ENCODE measurements around the gene GREB1L.

The GREB1L gene

GRCh38 chr18:21513741-21514140 is 271.7 kb downstream of the GREB1L start:
- H3K4me3 Mint-ChIP-seq, result no peak overlapping the region
- no peak for TF ChIP-seq CTCF (IDR thresholded peaks at IDR 0.05; ENCODE audit: unreplicated experiment in 3 of 3)
- no peak overlapping the region for H3K27ac Mint-ChIP-seq
- no peaks in the 10 kb centered on the region for H3K4me1 Mint-ChIP-seq
- no peaks in the 10 kb centered on the region for H3K9me3 Mint-ChIP-seq
- H3K36me3 Mint-ChIP-seq (ENCODE audit: low read depth), result peaks cover 64% of the 10 kb centered on the region
- H3K27me3 Mint-ChIP-seq (ENCODE audit: low read depth), result no peaks in the 10 kb centered on the region

GRCh38 chr18:21522530-21522929 is 280.5 kb downstream of the GREB1L start:
- no peak for TF ChIP-seq CTCF (IDR thresholded peaks at IDR 0.05; ENCODE audit: unreplicated experiment in 3 of 3)
- no peaks in the 10 kb centered on the region for H3K4me1 Mint-ChIP-seq
- no peak overlapping the region for H3K27ac Mint-ChIP-seq
- no peaks in the 10 kb centered on the region for H3K27me3 Mint-ChIP-seq (ENCODE audit: low read depth)
- H3K36me3 Mint-ChIP-seq (ENCODE audit: low read depth), result peaks cover 59% of the 10 kb centered on the region
- H3K4me3 Mint-ChIP-seq, result no peak overlapping the region
- no peaks in the 10 kb centered on the region for H3K9me3 Mint-ChIP-seq

DNA sequence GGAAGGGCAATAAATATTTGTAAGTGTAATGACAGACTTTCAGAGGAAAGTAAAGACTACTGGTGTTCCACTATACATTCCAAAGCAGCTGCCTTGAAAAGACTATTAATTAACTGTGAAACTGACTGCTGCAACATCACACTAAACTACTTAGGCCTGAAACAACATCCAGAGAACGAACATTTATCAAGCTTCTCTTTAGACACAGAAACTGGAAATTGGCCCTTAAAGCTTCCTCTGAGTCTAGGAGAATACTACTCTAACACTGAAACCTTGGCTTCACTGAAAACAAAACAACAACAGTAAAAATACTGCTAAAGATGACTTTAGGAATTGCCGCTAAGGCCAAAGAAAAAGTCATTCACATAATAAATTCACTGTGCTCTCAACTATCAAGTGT is 283.9 kb downstream of the GREB1L start:
- Mint-ChIP-seq H3K9me3 (no peaks in the 10 kb centered on the region), H3K27me3 (ENCODE audit: low read depth) (no peaks in the 10 kb centered on the region), H3K4me3 (no peak overlapping the region), H3K27ac (peak overlapping the region in 1 of 3 experiments; percentile 54), H3K36me3 (ENCODE audit: low read depth) (peaks cover 49% of the 10 kb centered on the region), H3K4me1 (no peaks in the 10 kb centered on the region)
- TF ChIP-seq CTCF (IDR thresholded peaks at IDR 0.05; ENCODE audit: unreplicated experiment in 3 of 3), result no peak

DNA sequence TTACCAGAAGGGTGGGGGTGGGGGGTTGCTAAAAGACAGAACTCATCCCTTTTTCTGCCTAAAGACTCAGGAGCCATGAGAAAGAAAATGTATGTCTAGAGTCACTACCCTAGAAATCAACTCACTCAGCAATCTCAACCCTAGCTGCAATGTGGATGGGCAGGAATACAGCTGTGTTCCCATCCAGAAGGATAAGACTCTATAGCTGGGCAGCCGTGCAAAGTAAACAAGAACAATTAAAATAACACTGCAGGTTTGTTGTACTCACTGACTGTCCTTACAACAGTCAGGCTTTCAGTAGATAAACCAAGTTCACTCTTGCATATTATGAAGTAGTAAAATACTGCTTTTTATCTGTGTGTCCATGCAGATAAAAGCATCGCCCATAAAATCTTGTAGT is 284.4 kb downstream of the GREB1L start:
- H3K9me3 Mint-ChIP-seq, result no peaks in the 10 kb centered on the region
- no peaks in the 10 kb centered on the region for H3K27me3 Mint-ChIP-seq (ENCODE audit: low read depth)
- peak overlapping the region in 1 of 3 experiments; percentile 54 for H3K27ac Mint-ChIP-seq
- no peak for TF ChIP-seq CTCF (IDR thresholded peaks at IDR 0.05; ENCODE audit: unreplicated experiment in 3 of 3)
- H3K4me3 Mint-ChIP-seq, result no peak overlapping the region
- peaks cover 50% of the 10 kb centered on the region for H3K36me3 Mint-ChIP-seq (ENCODE audit: low read depth)
- H3K4me1 Mint-ChIP-seq, result no peaks in the 10 kb centered on the region

GRCh38 chr18:21534327-21534726 is 292.3 kb downstream of the GREB1L start:
- H3K4me1 Mint-ChIP-seq, result no peaks in the 10 kb centered on the region
- peaks cover 52% of the 10 kb centered on the region for H3K36me3 Mint-ChIP-seq (ENCODE audit: low read depth)
- H3K27ac Mint-ChIP-seq, result no peak overlapping the region
- H3K27me3 Mint-ChIP-seq (ENCODE audit: low read depth), result no peaks in the 10 kb centered on the region
- H3K4me3 Mint-ChIP-seq, result no peak overlapping the region
- TF ChIP-seq CTCF (IDR thresholded peaks at IDR 0.05; ENCODE audit: unreplicated experiment in 3 of 3), result no peak
- no peaks in the 10 kb centered on the region for H3K9me3 Mint-ChIP-seq

- no peak for TF ChIP-seq CTCF (IDR thresholded peaks at IDR 0.05; ENCODE audit: unreplicated experiment in 3 of 3)
- Mint-ChIP-seq H3K36me3 (ENCODE audit: low read depth) (peaks cover 50% of the 10 kb centered on the region), H3K4me3 (no peak overlapping the region), H3K4me1 (no peaks in the 10 kb centered on the region), H3K27me3 (ENCODE audit: low read depth) (no peaks in the 10 kb centered on the region), H3K9me3 (no peaks in the 10 kb centered on the region), H3K27ac (no peak overlapping the region)
Measured at GRCh38 chr18:21538230-21538629, 296.2 kb downstream of the GREB1L start.
